ENCODE results near the gene IL6R. TPM values are rescaled to one million over a fixed set of nuclear protein-coding genes. Genes with fewer than 3 reads are reported as not detected.

Gene IL6R
- total RNA-seq, 2 experiments from 2014 or later, result 0.16 to 0.53 TPM

DNA sequence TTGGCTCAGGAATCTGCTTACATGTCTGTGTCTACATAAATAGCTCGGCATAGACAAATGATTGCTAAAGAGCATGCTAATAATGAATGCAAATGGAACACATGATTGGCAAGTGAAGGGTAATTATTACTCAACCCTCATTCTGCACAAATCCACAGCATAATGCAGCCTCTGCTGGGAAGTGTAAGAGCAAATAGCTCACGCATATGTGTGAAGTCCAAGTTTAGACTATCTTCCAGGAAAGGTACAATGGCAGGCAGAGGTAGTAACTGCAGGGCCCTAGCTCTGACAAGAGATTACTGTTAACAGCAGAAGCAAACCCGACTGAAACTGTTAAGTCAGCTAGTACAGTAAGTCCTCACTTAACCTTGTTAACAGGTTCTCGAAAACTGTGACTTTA is 7.0 kb upstream of the IL6R start:
- ChIA-PET POLR2A (interaction anchor here (1.1 kb wide), 1 partner anchor 11 kb away, joined by 3 read pairs; no protein-coding TSS in a partner anchor), CTCF (no interaction called here)
- Mint-ChIP-seq H3K36me3 (ENCODE audit: low read depth) (no peaks in the 10 kb centered on the region), H3K27me3 (ENCODE audit: low read depth) (peaks cover 12% of the 10 kb centered on the region), H3K27ac (no peak overlapping the region), H3K4me3 (no peak overlapping the region), H3K9me3 (ENCODE audit: insufficient read depth) (no peaks in the 10 kb centered on the region), H3K4me1 (ENCODE audit: low read depth) (peaks cover 18% of the 10 kb centered on the region)
- ATAC-seq, result no peak
- no peak for DNase-seq

GRCh38 chr1:154398678-154399077 is 6.5 kb upstream of the IL6R start:
- H3K36me3 Mint-ChIP-seq (ENCODE audit: low read depth), result no peaks in the 10 kb centered on the region
- H3K27ac Mint-ChIP-seq, result no peak overlapping the region
- CTCF ChIA-PET, result interaction anchor here (0.6 kb wide), 1 partner anchor 196 kb away, joined by 3 read pairs; no protein-coding TSS in a partner anchor
- DNase-seq (no peak), ATAC-seq (no peak)
- no peaks in the 10 kb centered on the region for H3K9me3 Mint-ChIP-seq (ENCODE audit: insufficient read depth)
- peaks cover 23% of the 10 kb centered on the region for H3K4me1 Mint-ChIP-seq (ENCODE audit: low read depth)
- POLR2A ChIA-PET, result interaction anchor here (1.1 kb wide), 1 partner anchor 12 kb away, joined by 3 read pairs; no protein-coding TSS in a partner anchor
- no peak overlapping the region for H3K4me3 Mint-ChIP-seq
- peaks cover 12% of the 10 kb centered on the region for H3K27me3 Mint-ChIP-seq (ENCODE audit: low read depth)

DNA sequence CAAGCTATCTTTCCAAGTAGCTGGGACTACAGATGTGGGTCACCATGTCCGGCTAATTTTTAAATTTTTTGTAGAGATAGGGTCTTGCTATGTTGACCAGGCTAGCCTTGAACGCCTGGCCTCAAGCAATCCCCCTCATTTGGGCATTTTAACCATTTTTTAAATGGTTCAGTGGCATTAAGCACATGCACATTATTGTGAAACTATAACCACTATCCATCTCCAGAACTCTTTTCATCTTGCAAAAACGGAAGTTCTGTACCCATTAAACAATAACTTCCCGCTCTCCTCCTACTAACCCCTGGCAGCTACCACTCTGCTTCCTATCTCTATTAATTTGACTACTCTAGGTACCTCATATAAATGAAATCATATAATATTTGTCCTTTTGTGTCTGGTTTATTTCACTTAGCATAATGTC is 4.8 kb upstream of the IL6R start:
- ATAC-seq, result no peak
- peaks cover 39% of the 10 kb centered on the region for H3K4me1 Mint-ChIP-seq (ENCODE audit: low read depth)

GRCh38 chr1:154402409-154402921 is 2.7 kb upstream of the IL6R start:
- H3K4me1 Mint-ChIP-seq (ENCODE audit: low read depth), result peaks cover 57% of the 10 kb centered on the region
- ChIA-PET CTCF (interaction anchor here (1.0 to 2.1 kb wide), 4 partner anchors 13 to 77 kb away, joined by 3 to 17 read pairs (median 6); no protein-coding TSS in a partner anchor), POLR2A (no interaction called here)
- no peak overlapping the region for H3K27ac Mint-ChIP-seq
- DNase-seq, result no peak
- no peaks in the 10 kb centered on the region for H3K36me3 Mint-ChIP-seq (ENCODE audit: low read depth)
- no peak overlapping the region for H3K4me3 Mint-ChIP-seq
- no peak for ATAC-seq
- peaks cover 30% of the 10 kb centered on the region for H3K27me3 Mint-ChIP-seq (ENCODE audit: low read depth)
- no peaks in the 10 kb centered on the region for H3K9me3 Mint-ChIP-seq (ENCODE audit: insufficient read depth)

More for the DNA sequence above, 4.8 kb upstream of the IL6R start:
- no peak for DNase-seq
- ChIA-PET CTCF (interaction anchor here (1.3 kb wide), 1 partner anchor 79 kb away, joined by 3 read pairs; no protein-coding TSS in a partner anchor), POLR2A (no interaction called here)
- Mint-ChIP-seq H3K9me3 (ENCODE audit: insufficient read depth) (no peaks in the 10 kb centered on the region), H3K27ac (no peak overlapping the region), H3K27me3 (ENCODE audit: low read depth) (peaks cover 21% of the 10 kb centered on the region), H3K4me3 (no peak overlapping the region), H3K36me3 (ENCODE audit: low read depth) (no peaks in the 10 kb centered on the region)

DNA sequence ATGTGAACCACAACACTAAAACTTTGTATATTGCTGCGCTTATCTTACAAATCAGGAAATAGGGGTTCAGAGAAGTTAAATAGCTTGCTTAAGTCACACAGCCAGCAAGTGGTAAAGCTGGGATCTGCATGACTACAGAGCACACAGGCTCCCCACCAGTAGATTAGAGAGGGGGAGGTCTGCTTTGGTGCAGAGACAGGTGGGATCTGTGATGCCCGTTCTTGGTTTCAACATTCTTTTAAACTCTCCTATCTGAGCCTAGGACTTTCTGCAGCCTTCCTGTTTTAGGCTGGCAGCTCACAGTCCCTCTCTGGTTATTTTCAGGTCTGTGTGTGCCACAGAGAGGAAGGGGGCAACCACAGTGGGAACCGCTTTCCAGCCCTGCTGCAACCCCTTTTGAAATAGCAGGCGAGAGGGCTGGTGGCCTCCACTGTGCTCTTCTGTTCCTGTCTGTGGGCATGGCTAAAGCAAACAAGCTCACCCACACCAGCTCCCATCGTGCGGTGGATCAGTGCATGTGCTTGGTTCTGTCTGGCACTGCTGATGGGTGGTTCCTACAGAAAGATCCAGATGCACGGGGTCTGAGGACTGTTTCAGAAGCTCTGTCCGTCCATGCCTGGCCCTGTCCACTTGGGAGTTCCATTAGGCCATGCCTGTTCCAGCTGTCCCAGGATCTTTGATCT is 1.7 kb upstream of the IL6R start:
- peak; percentile 56 for DNase-seq
- ChIA-PET CTCF (interaction anchor here (0.5 to 2.1 kb wide), 14 partner anchors 12 to 204 kb away, joined by 3 to 17 read pairs (median 4); no protein-coding TSS in a partner anchor), POLR2A (interaction anchor here (1.1 to 1.6 kb wide), 2 partner anchors 17 to 36 kb away, joined by 4 to 12 read pairs; no protein-coding TSS in a partner anchor)
- no peaks in the 10 kb centered on the region for H3K9me3 Mint-ChIP-seq (ENCODE audit: insufficient read depth)
- peaks cover 30% of the 10 kb centered on the region for H3K27me3 Mint-ChIP-seq (ENCODE audit: low read depth)
- peak; percentile 50 for ATAC-seq
- peaks cover 67% of the 10 kb centered on the region for H3K4me1 Mint-ChIP-seq (ENCODE audit: low read depth)
- no peaks in the 10 kb centered on the region for H3K36me3 Mint-ChIP-seq (ENCODE audit: low read depth)
- H3K4me3 Mint-ChIP-seq, result peak overlapping the region; percentile 0
- peak overlapping the region; percentile 51 for H3K27ac Mint-ChIP-seq

DNA sequence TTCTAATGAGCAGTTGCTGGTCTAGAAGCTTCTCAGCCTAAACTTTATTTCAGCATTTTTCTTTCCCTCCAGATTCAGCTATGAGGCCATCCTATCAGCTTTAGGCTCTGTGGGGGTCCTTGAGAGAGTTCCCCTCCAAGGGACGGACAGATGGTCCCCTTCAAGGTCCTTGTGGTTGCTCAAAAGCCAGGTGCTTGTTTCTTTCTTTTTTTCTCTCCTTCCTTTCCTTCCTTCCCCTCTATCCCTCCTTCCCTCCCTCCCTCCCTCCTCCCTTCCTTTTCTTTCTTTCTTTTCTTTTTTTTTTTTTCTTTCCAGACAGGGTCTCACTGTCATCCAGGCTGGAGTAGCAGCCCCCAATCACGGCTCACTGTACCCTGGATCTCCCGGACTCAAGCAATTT is 1.2 kb upstream of the IL6R start:
- POLR2A ChIA-PET, result interaction anchor here (1.1 to 1.6 kb wide), 2 partner anchors 18 to 36 kb away, joined by 4 to 12 read pairs; no protein-coding TSS in a partner anchor
- ATAC-seq (no peak), DNase-seq (no peak)
- Mint-ChIP-seq H3K4me1 (ENCODE audit: low read depth) (peaks cover 69% of the 10 kb centered on the region), H3K36me3 (ENCODE audit: low read depth) (no peaks in the 10 kb centered on the region), H3K4me3 (peak overlapping the region; percentile 0), H3K9me3 (ENCODE audit: insufficient read depth) (no peaks in the 10 kb centered on the region), H3K27me3 (ENCODE audit: low read depth) (peaks cover 30% of the 10 kb centered on the region), H3K27ac (no peak overlapping the region)
- CTCF ChIA-PET, result interaction anchor here (1.0 to 2.1 kb wide), 12 partner anchors 16 to 205 kb away, joined by 3 to 17 read pairs (median 5); no protein-coding TSS in a partner anchor

GRCh38 chr1:154404511-154404931 is 622 bp upstream of the IL6R start:
- H3K27ac Mint-ChIP-seq, result peak overlapping the region; percentile 39
- DNase-seq (no peak), ATAC-seq (peak; percentile 8)
- H3K9me3 Mint-ChIP-seq (ENCODE audit: insufficient read depth), result no peaks in the 10 kb centered on the region
- H3K36me3 Mint-ChIP-seq (ENCODE audit: low read depth), result no peaks in the 10 kb centered on the region
- peaks cover 33% of the 10 kb centered on the region for H3K27me3 Mint-ChIP-seq (ENCODE audit: low read depth)
- ChIA-PET CTCF (interaction anchor here (1.3 to 3.8 kb wide), 6 partner anchors 37 to 74 kb away, joined by 4 to 21 read pairs (median 5); no protein-coding TSS in a partner anchor), POLR2A (interaction anchor here (1.6 kb wide), 1 partner anchor 18 kb away, joined by 12 read pairs; no protein-coding TSS in a partner anchor)
- H3K4me1 Mint-ChIP-seq (ENCODE audit: low read depth), result peaks cover 74% of the 10 kb centered on the region
- H3K4me3 Mint-ChIP-seq, result peak overlapping the region; percentile 53

- H3K4me1 Mint-ChIP-seq (ENCODE audit: low read depth), result peaks cover 73% of the 10 kb centered on the region
- H3K9me3 Mint-ChIP-seq (ENCODE audit: insufficient read depth), result no peaks in the 10 kb centered on the region
- DNase-seq (peak; percentile 46), ATAC-seq (peak; percentile 23)
- ChIA-PET CTCF (interaction anchor here (0.7 to 3.8 kb wide), 7 partner anchors 12 to 91 kb away, joined by 3 to 21 read pairs (median 4); no protein-coding TSS in a partner anchor), POLR2A (no interaction called here)
- H3K4me3 Mint-ChIP-seq, result peak overlapping the region; percentile 57
- H3K27me3 Mint-ChIP-seq (ENCODE audit: low read depth), result peaks cover 30% of the 10 kb centered on the region
- no peaks in the 10 kb centered on the region for H3K36me3 Mint-ChIP-seq (ENCODE audit: low read depth)
- H3K27ac Mint-ChIP-seq, result no peak overlapping the region
These were observed 816 bp downstream of the IL6R start for GRCh38 chr1:154405747-154406571.

GRCh38 chr1:154406572-154406879 is 1.4 kb downstream of the IL6R start:
- ChIA-PET CTCF (interaction anchor here (1.3 to 3.8 kb wide), 5 partner anchors 14 to 90 kb away, joined by 3 to 21 read pairs (median 9); no protein-coding TSS in a partner anchor), POLR2A (no interaction called here)
- Mint-ChIP-seq H3K36me3 (ENCODE audit: low read depth) (no peaks in the 10 kb centered on the region), H3K27me3 (ENCODE audit: low read depth) (peaks cover 30% of the 10 kb centered on the region), H3K4me3 (no peak overlapping the region), H3K4me1 (ENCODE audit: low read depth) (peaks cover 73% of the 10 kb centered on the region), H3K9me3 (ENCODE audit: insufficient read depth) (no peaks in the 10 kb centered on the region), H3K27ac (no peak overlapping the region)
- ATAC-seq, result no peak
- DNase-seq, result no peak

DNA sequence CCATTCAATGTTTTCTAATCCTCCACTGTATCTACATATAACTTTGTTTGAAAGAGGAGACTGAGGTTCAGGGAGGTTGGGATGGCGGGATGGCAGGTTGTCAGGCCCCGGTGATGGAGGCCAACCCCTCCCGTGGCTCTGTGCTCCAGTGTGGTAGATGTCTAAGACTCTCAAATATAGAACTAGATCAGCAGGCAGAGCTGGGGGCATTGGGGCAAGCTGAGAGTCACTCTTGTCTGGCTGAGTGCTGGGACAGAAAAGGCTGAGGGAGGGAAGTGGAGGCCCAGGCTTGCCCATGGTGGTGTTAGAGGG is 1.7 kb downstream of the IL6R start:
- Mint-ChIP-seq H3K4me3 (no peak overlapping the region), H3K27me3 (ENCODE audit: low read depth) (peaks cover 30% of the 10 kb centered on the region), H3K27ac (peak overlapping the region; percentile 13), H3K4me1 (ENCODE audit: low read depth) (peaks cover 73% of the 10 kb centered on the region), H3K36me3 (ENCODE audit: low read depth) (no peaks in the 10 kb centered on the region), H3K9me3 (ENCODE audit: insufficient read depth) (no peaks in the 10 kb centered on the region)
- ATAC-seq (no peak), DNase-seq (no peak)
- ChIA-PET CTCF (interaction anchor here (1.1 to 3.8 kb wide), 7 partner anchors 13 to 90 kb away, joined by 3 to 21 read pairs (median 3); no protein-coding TSS in a partner anchor), POLR2A (no interaction called here)

Data from activated CD8-positive, alpha-beta T cell treated with anti-CD3 and anti-CD28 coated beads, Interleukin-2, amount 10 ng/mL, durations not matched to agents 7 days and 5 days (primary cell).